Neural cell (in vitro differentiated cells): Measurements from ENCODE around the gene TCL1A. TPM values are rescaled to one million over a fixed set of nuclear protein-coding genes. Genes with fewer than 3 reads are reported as not detected.

ENCODE experiments used
- H2AFZ ChIP-seq: fragments of 200-600, 300-800 bp; sonication (generic), shearing (Covaris generic); 2 replicates; pipeline ENCODE4 v1.6.0; 2014; ENCODE audit warnings: low read depth, mild to moderate bottlenecking, antibody characterized with exemption, low read length, moderate library complexity
- H3F3A ChIP-seq: fragments of 200-600 bp; shearing (Covaris generic); 2 replicates; pipeline ENCODE4 v1.6.1; 2016; ENCODE audit warnings: mild to moderate bottlenecking, moderate library complexity, mixed read lengths, antibody characterized with exemption, low read length; ENCODE audit not compliant: insufficient read depth, poor library complexity, severe bottlenecking
- H3K27ac ChIP-seq: fragments of 200-600, 300-800 bp; sonication (generic), shearing (Covaris generic); 2 replicates; pipeline ENCODE4 v1.5.1; 2014; ENCODE audit warnings: mild to moderate bottlenecking, low read length, moderate library complexity
- H3K27me3 ChIP-seq: fragments of 300-800, 200-600 bp; sonication (generic), shearing (Covaris generic); 2 replicates; pipeline ENCODE4 v1.6.0; 2014; ENCODE audit warnings: mild to moderate bottlenecking, low read depth, low read length, moderate library complexity; ENCODE audit not compliant: insufficient read depth
- H3K36me3 ChIP-seq: fragments of 300-800, 200-600 bp; sonication (generic), shearing (Covaris generic); 2 replicates; pipeline ENCODE4 v1.5.1; 2014; ENCODE audit warnings: mild to moderate bottlenecking, antibody characterized with exemption, low read length, moderate library complexity; ENCODE audit not compliant: insufficient read depth
- H3K4me2 ChIP-seq: fragments of 300-800, 200-600 bp; sonication (generic), shearing (Covaris generic); 2 replicates; pipeline ENCODE4 v1.6.0; 2014; ENCODE audit warnings: mild to moderate bottlenecking, low read length
- H3K4me3 ChIP-seq: fragments of 300-800, 200-600 bp; sonication (generic), shearing (Covaris generic); 2 replicates; pipeline ENCODE4 v1.5.1; 2014; ENCODE audit warnings: mild to moderate bottlenecking, low read length, moderate library complexity
- H3K79me2 ChIP-seq: fragments of 200-600 bp; shearing (Covaris generic); replicated peaks from 2 replicates; pipeline ENCODE4 v1.6.0; 2014; ENCODE audit warnings: mild to moderate bottlenecking, low read length, moderate library complexity; ENCODE audit not compliant: insufficient read depth
- H3K9ac ChIP-seq: fragments of 300-800, 200-600 bp; sonication (generic), shearing (Covaris generic); 2 replicates; pipeline ENCODE4 v1.6.1; 2016; ENCODE audit warnings: mild to moderate bottlenecking, low read length, mixed read lengths
- H3K9me2 ChIP-seq: fragments of 200-600 bp; shearing (Covaris generic); 2 replicates; pipeline ENCODE4 v1.6.1; 2016; ENCODE audit warnings: mild to moderate bottlenecking, low read length, mixed read lengths; ENCODE audit not compliant: insufficient read depth
- H3K9me3 ChIP-seq: fragments of 200-600, 300-800 bp; sonication (generic), shearing (Covaris generic); 2 replicates; pipeline ENCODE4 v1.6.1; 2016; ENCODE audit warnings: mild to moderate bottlenecking, mixed run types, low read length, moderate library complexity, mixed read lengths
- H4K20me1 ChIP-seq: fragments of 200-600 bp; shearing (Covaris generic); 2 replicates; pipeline ENCODE4 v1.6.1; 2016; ENCODE audit warnings: mild to moderate bottlenecking, mixed run types; ENCODE audit not compliant: insufficient read depth
- EP300 ChIP-seq: fragments of 450-650 bp; conservative IDR thresholded peaks from 2 replicates; pipeline ENCODE4 v1.6.1; 2014; ENCODE audit warnings: antibody characterized with exemption, mild to moderate bottlenecking, moderate library complexity; ENCODE audit not compliant: poor library complexity, severe bottlenecking
- EZH2 ChIP-seq: fragments of 200-600, 300-800 bp; shearing (Covaris generic), sonication (generic); IDR thresholded peaks from 2 replicates; pipeline ENCODE4 v1.6.1; 2014; ENCODE audit warnings: antibody characterized with exemption, low read length, borderline replicate concordance, mild to moderate bottlenecking; ENCODE audit not compliant: insufficient read depth, poor library complexity, severe bottlenecking
- MXI1 ChIP-seq: fragments of 450-650 bp; conservative IDR thresholded peaks from 2 replicates; pipeline ENCODE4 v1.6.1; 2014; ENCODE audit warnings: antibody characterized with exemption, mild to moderate bottlenecking; ENCODE audit not compliant: poor library complexity, severe bottlenecking
- POLR2AphosphoS5 ChIP-seq: IDR thresholded peaks from 2 replicates; pipeline ENCODE4 v1.6.1; 2012
- RAD21 ChIP-seq: fragments of 450-650 bp; conservative IDR thresholded peaks from 2 replicates; pipeline ENCODE4 v1.6.1; 2014; ENCODE audit warnings: antibody characterized with exemption, mild to moderate bottlenecking, moderate library complexity
- SMC3 ChIP-seq: fragments of 450-650 bp; conservative IDR thresholded peaks from 2 replicates; pipeline ENCODE4 v1.6.1; 2014; ENCODE audit warnings: antibody characterized with exemption, mild to moderate bottlenecking, moderate library complexity; ENCODE audit not compliant: poor library complexity
- TAF1 ChIP-seq: IDR thresholded peaks from 2 replicates; pipeline ENCODE4 v1.6.1; 2012; ENCODE audit warnings: low read depth
- polyA plus RNA-seq: library from polyadenylated mRNA; depleted of rRNA; stranded (reverse); fragments of >200 nt; gene quantifications from 2 replicates; pipeline ENCODE4 v1.2.3, GENCODE V29; 2014
- TF ChIP-seq, protein P1 (sequence below): fragments of 450-650 bp; IDR thresholded peaks from 2 replicates; pipeline ENCODE4 v1.5.1; 2014; ENCODE audit warnings: antibody characterized with exemption, mild to moderate bottlenecking, moderate library complexity; ENCODE audit not compliant: poor library complexity, severe bottlenecking
- TF ChIP-seq, protein P2 (sequence below): IDR thresholded peaks from 2 replicates; pipeline ENCODE4 v1.6.1; 2012; ENCODE audit warnings: borderline replicate concordance

The TCL1A gene
- polyA plus RNA-seq, 1 donor from 2014 or later: not detected

DNA sequence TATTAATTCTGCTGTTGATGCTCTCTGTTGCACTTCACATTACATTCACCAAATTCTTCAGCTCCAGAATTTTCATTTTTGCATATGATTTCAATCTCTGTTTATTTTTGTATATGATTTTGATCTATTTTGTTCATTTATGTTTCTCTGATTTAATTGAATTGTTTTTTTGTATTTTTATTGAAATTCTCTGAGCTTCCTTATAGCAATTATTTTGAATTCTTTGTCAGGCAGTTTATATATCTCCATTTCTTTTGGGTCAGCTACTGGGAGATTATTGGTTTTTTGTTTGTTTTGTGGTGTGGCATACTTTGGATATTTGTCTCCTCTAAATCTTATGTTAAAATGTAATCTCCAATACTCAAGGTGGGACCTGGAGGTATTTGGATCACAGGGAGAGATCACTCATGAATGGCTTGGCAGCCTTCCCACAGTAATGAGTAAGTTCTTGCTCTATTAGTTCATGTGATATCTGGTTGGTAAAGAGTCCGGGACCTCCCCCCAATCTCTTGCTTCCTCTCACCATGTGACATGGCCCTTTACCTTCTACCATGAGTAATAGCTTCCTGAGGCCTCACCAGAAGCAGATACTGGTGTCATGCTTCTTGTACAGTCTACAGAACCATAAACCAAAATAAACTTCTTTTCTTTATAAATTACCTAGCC is 8.7 kb upstream of the TCL1A start:
- no peak overlapping the region for H3K27ac ChIP-seq
- H3K9me2 ChIP-seq: no peaks in the 10 kb centered on the region

DNA sequence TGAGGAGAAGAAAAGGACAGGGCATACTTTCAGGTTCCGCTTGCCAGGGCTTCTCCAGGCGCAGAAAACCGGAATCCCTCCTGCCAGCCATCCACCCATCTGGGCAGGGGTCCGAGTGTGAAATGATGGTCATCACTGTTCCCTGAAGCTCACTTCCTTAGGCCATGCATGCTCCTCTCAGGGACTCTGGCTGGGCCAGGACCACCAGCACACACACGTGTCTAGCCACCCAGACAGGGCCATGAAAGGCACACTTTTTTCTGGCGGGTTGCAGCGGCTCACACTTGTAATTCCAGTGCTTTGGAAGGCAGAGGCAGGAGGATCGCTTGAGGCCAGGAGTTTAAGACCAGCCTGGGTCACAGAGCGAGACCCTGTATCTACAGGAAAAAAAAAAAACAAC is 1.5 kb downstream of the TCL1A start:
- no peaks in the 10 kb centered on the region for H3K27me3 ChIP-seq
- TF ChIP-seq SMC3 (no peak), EP300 (no peak), MXI1 (no peak), POLR2AphosphoS5 (no peak), TAF1 (no peak), EZH2 (no peak), RAD21 (no peak)
- TF ChIP-seq, protein P1, sequence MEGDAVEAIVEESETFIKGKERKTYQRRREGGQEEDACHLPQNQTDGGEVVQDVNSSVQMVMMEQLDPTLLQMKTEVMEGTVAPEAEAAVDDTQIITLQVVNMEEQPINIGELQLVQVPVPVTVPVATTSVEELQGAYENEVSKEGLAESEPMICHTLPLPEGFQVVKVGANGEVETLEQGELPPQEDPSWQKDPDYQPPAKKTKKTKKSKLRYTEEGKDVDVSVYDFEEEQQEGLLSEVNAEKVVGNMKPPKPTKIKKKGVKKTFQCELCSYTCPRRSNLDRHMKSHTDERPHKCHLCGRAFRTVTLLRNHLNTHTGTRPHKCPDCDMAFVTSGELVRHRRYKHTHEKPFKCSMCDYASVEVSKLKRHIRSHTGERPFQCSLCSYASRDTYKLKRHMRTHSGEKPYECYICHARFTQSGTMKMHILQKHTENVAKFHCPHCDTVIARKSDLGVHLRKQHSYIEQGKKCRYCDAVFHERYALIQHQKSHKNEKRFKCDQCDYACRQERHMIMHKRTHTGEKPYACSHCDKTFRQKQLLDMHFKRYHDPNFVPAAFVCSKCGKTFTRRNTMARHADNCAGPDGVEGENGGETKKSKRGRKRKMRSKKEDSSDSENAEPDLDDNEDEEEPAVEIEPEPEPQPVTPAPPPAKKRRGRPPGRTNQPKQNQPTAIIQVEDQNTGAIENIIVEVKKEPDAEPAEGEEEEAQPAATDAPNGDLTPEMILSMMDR: no peak
- TF ChIP-seq, protein P2, sequence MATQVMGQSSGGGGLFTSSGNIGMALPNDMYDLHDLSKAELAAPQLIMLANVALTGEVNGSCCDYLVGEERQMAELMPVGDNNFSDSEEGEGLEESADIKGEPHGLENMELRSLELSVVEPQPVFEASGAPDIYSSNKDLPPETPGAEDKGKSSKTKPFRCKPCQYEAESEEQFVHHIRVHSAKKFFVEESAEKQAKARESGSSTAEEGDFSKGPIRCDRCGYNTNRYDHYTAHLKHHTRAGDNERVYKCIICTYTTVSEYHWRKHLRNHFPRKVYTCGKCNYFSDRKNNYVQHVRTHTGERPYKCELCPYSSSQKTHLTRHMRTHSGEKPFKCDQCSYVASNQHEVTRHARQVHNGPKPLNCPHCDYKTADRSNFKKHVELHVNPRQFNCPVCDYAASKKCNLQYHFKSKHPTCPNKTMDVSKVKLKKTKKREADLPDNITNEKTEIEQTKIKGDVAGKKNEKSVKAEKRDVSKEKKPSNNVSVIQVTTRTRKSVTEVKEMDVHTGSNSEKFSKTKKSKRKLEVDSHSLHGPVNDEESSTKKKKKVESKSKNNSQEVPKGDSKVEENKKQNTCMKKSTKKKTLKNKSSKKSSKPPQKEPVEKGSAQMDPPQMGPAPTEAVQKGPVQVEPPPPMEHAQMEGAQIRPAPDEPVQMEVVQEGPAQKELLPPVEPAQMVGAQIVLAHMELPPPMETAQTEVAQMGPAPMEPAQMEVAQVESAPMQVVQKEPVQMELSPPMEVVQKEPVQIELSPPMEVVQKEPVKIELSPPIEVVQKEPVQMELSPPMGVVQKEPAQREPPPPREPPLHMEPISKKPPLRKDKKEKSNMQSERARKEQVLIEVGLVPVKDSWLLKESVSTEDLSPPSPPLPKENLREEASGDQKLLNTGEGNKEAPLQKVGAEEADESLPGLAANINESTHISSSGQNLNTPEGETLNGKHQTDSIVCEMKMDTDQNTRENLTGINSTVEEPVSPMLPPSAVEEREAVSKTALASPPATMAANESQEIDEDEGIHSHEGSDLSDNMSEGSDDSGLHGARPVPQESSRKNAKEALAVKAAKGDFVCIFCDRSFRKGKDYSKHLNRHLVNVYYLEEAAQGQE: no peak
- H3K36me3 ChIP-seq: no peaks in the 10 kb centered on the region
- H3K9me3 ChIP-seq: no peaks in the 10 kb centered on the region
- no peaks in the 10 kb centered on the region for H3K9me2 ChIP-seq
- H3F3A ChIP-seq: no peaks in the 10 kb centered on the region
- no peak overlapping the region for H2AFZ ChIP-seq
- H3K4me2 ChIP-seq: no peak overlapping the region
- no peaks in the 10 kb centered on the region for H4K20me1 ChIP-seq
- H3K9ac ChIP-seq: no peak overlapping the region
- H3K4me3 ChIP-seq: no peak overlapping the region
- H3K27ac ChIP-seq: no peak overlapping the region
- H3K79me2 ChIP-seq: no peaks in the 10 kb centered on the region

More for the DNA sequence above, 8.7 kb upstream of the TCL1A start:
- TF ChIP-seq TAF1: no peak
- TF ChIP-seq SMC3: no peak
- TF ChIP-seq, protein P2: no peak
- TF ChIP-seq EP300: no peak
- TF ChIP-seq POLR2AphosphoS5: no peak
- no peak for TF ChIP-seq RAD21
- TF ChIP-seq, protein P1: no peak
- no peak for TF ChIP-seq MXI1
- TF ChIP-seq EZH2: no peak
- no peaks in the 10 kb centered on the region for H3K79me2 ChIP-seq
- no peak overlapping the region for H2AFZ ChIP-seq
- H3K9me3 ChIP-seq: no peaks in the 10 kb centered on the region
- H3K4me2 ChIP-seq: no peak overlapping the region
- H3F3A ChIP-seq: no peaks in the 10 kb centered on the region
- no peaks in the 10 kb centered on the region for H3K36me3 ChIP-seq
- no peaks in the 10 kb centered on the region for H4K20me1 ChIP-seq
- no peak overlapping the region for H3K4me3 ChIP-seq
- no peaks in the 10 kb centered on the region for H3K27me3 ChIP-seq
- H3K9ac ChIP-seq: no peak overlapping the region
